Measurements from ENCODE around the gene MOV10L1.

MOV10L1 gene

GRCh38 chr22:50138041-50138440 lies 48.2 kb downstream of the MOV10L1 start:
- no peak for DNase-seq (ENCODE audit: low read depth)
- H3K4me3 ChIP-seq (ENCODE audit: low read depth, low read length), result no peak overlapping the region
- TF ChIP-seq POLR2A (IDR thresholded peaks at IDR 0.05; ENCODE audit: extremely low read depth, insufficient read length) (no peak), CTCF (IDR thresholded peaks at IDR 0.05; ENCODE audit: low read depth, low read length) (no peak), MAX (IDR thresholded peaks at IDR 0.05; ENCODE audit: low read depth, low read length) (no peak), MYC (IDR thresholded peaks at IDR 0.05; ENCODE audit: low read depth, low read length) (no peak)

- no peak overlapping the region for H3K4me3 ChIP-seq (ENCODE audit: low read depth, low read length)
- DNase-seq (ENCODE audit: low read depth), result no peak
- TF ChIP-seq MAX (IDR thresholded peaks at IDR 0.05; ENCODE audit: low read depth, low read length) (no peak), MYC (IDR thresholded peaks at IDR 0.05; ENCODE audit: low read depth, low read length) (no peak), POLR2A (IDR thresholded peaks at IDR 0.05; ENCODE audit: extremely low read depth, insufficient read length) (no peak), CTCF (IDR thresholded peaks at IDR 0.05; ENCODE audit: low read depth, low read length) (no peak)
Measured at GRCh38 chr22:50138988-50139387, 49.2 kb downstream of the MOV10L1 start.

GRCh38 chr22:50139843-50140415 lies 50.1 kb downstream of the MOV10L1 start:
- no peak overlapping the region for H3K4me3 ChIP-seq (ENCODE audit: low read depth, low read length)
- peak; percentile 21 for DNase-seq (ENCODE audit: low read depth)
- TF ChIP-seq POLR2A (IDR thresholded peaks at IDR 0.05; ENCODE audit: extremely low read depth, insufficient read length), result no peak
- TF ChIP-seq CTCF (IDR thresholded peaks at IDR 0.05; ENCODE audit: low read depth, low read length), result no peak
- no peak for TF ChIP-seq MAX (IDR thresholded peaks at IDR 0.05; ENCODE audit: low read depth, low read length)
- TF ChIP-seq MYC (IDR thresholded peaks at IDR 0.05; ENCODE audit: low read depth, low read length), result no peak

GRCh38 chr22:50140615-50141014 lies 50.8 kb downstream of the MOV10L1 start:
- TF ChIP-seq POLR2A (IDR thresholded peaks at IDR 0.05; ENCODE audit: extremely low read depth, insufficient read length) (no peak), CTCF (IDR thresholded peaks at IDR 0.05; ENCODE audit: low read depth, low read length) (no peak), MAX (IDR thresholded peaks at IDR 0.05; ENCODE audit: low read depth, low read length) (no peak), MYC (IDR thresholded peaks at IDR 0.05; ENCODE audit: low read depth, low read length) (no peak)
- DNase-seq (ENCODE audit: low read depth), result peak; percentile 35

GRCh38 chr22:50141462-50141861 lies 51.7 kb downstream of the MOV10L1 start:
- no peak for DNase-seq (ENCODE audit: low read depth)
- no peak overlapping the region for H3K4me3 ChIP-seq (ENCODE audit: low read depth, low read length)
- TF ChIP-seq POLR2A (IDR thresholded peaks at IDR 0.05; ENCODE audit: extremely low read depth, insufficient read length) (no peak), CTCF (IDR thresholded peaks at IDR 0.05; ENCODE audit: low read depth, low read length) (no peak), MYC (IDR thresholded peaks at IDR 0.05; ENCODE audit: low read depth, low read length) (no peak), MAX (IDR thresholded peaks at IDR 0.05; ENCODE audit: low read depth, low read length) (no peak)

More at GRCh38 chr22:50140615-50141014, 50.8 kb downstream of the MOV10L1 start:
- no peak overlapping the region for H3K4me3 ChIP-seq (ENCODE audit: low read depth, low read length)
